Type B pancreatic cell (in vitro differentiated cells): ENCODE results near the gene CHST8. TPM values are rescaled to one million over a fixed set of nuclear protein-coding genes. Genes with fewer than 3 reads are reported as not detected.

Experiments
- DNase-seq: peaks from one replicate; pipeline ENCODE4 v3.0.0; 2021; ENCODE audit warnings: mixed read lengths; ENCODE audit not compliant: unreplicated experiment; ENCODE audit errors: extremely low spot score
- H3K27ac Mint-ChIP-seq: 2 replicates; pipeline ENCODE4 v1.8.0; 2021; ENCODE audit warnings: mild to moderate bottlenecking, mixed read lengths
- H3K27me3 Mint-ChIP-seq: 2 replicates; pipeline ENCODE4 v1.8.0; 2021; ENCODE audit warnings: mixed read lengths
- H3K36me3 Mint-ChIP-seq: 2 replicates; pipeline ENCODE4 v1.8.0; 2021; ENCODE audit warnings: mixed read lengths
- H3K4me1 Mint-ChIP-seq: one replicate; pipeline ENCODE4 v1.8.0; 2021; ENCODE audit warnings: mixed read lengths; ENCODE audit not compliant: unreplicated experiment
- H3K4me3 Mint-ChIP-seq: 2 replicates; pipeline ENCODE4 v1.8.0; 2021; ENCODE audit warnings: mild to moderate bottlenecking, mixed read lengths
- H3K9me3 Mint-ChIP-seq: 2 replicates; pipeline ENCODE4 v1.8.0; 2021; ENCODE audit warnings: mixed read lengths
- CTCF ChIP-seq: fragments of 200-600 bp; sonication (generic); conservative IDR thresholded peaks from 2 replicates; pipeline ENCODE4 v1.5.0; 2021; ENCODE audit warnings: antibody characterized with exemption, mild to moderate bottlenecking
- total RNA-seq: library from RNA; stranded (reverse); gene quantifications from 2 replicates; pipeline ENCODE4 v1.2.1, GENCODE V29; 2021; ENCODE audit warnings: low replicate concordance

Gene CHST8
- total RNA-seq, 1 donor from 2014 or later: 5.7 TPM

GRCh38 chr19:33703438-33703750, 81.6 kb downstream of the CHST8 start:
- Mint-ChIP-seq H3K27me3 (peaks cover 34% of the 10 kb centered on the region), H3K4me3 (no peak overlapping the region), H3K27ac (no peak overlapping the region), H3K9me3 (no peaks in the 10 kb centered on the region), H3K4me1 (no peaks in the 10 kb centered on the region), H3K36me3 (no peaks in the 10 kb centered on the region)
- no peak for TF ChIP-seq CTCF
- no peak for DNase-seq

- DNase-seq: no peak
- Mint-ChIP-seq H3K9me3 (no peaks in the 10 kb centered on the region), H3K27me3 (peaks cover 34% of the 10 kb centered on the region), H3K4me3 (no peak overlapping the region), H3K36me3 (no peaks in the 10 kb centered on the region), H3K4me1 (no peaks in the 10 kb centered on the region), H3K27ac (no peak overlapping the region)
- TF ChIP-seq CTCF: no peak
These were observed 82.1 kb downstream of the CHST8 start for GRCh38 chr19:33703821-33704220.

GRCh38 chr19:33704271-33704670, 82.5 kb downstream of the CHST8 start:
- Mint-ChIP-seq H3K36me3 (no peaks in the 10 kb centered on the region), H3K27ac (no peak overlapping the region), H3K9me3 (no peaks in the 10 kb centered on the region), H3K27me3 (peaks cover 34% of the 10 kb centered on the region), H3K4me3 (no peak overlapping the region), H3K4me1 (no peaks in the 10 kb centered on the region)
- no peak for DNase-seq
- no peak for TF ChIP-seq CTCF

GRCh38 chr19:33705090-33705847, 83.5 kb downstream of the CHST8 start:
- H3K27me3 Mint-ChIP-seq: peaks cover 31% of the 10 kb centered on the region
- DNase-seq: no peak
- H3K4me1 Mint-ChIP-seq: no peaks in the 10 kb centered on the region
- no peaks in the 10 kb centered on the region for H3K9me3 Mint-ChIP-seq
- no peaks in the 10 kb centered on the region for H3K36me3 Mint-ChIP-seq
- H3K27ac Mint-ChIP-seq: no peak overlapping the region
- no peak overlapping the region for H3K4me3 Mint-ChIP-seq
- no peak for TF ChIP-seq CTCF

- TF ChIP-seq CTCF: no peak
- no peak overlapping the region for H3K4me3 Mint-ChIP-seq
- H3K9me3 Mint-ChIP-seq: no peaks in the 10 kb centered on the region
- H3K27ac Mint-ChIP-seq: no peak overlapping the region
- peaks cover 30% of the 10 kb centered on the region for H3K27me3 Mint-ChIP-seq
- no peaks in the 10 kb centered on the region for H3K36me3 Mint-ChIP-seq
- no peaks in the 10 kb centered on the region for H3K4me1 Mint-ChIP-seq
- DNase-seq: no peak
These were observed 84.1 kb downstream of the CHST8 start for GRCh38 chr19:33705860-33706259.
